CD4-positive, alpha-beta T cell treated with Interleukin-6 at 100 ng/mL for 8 hours (primary cell): ENCODE data around the gene RAB12.
"Not testable (repeated sequence)": the region's sequence is repeated elsewhere in the genome, so short reads cannot be mapped to it uniquely, and the experiment has no call there.

ENCODE experiments used
- DNase-seq: peaks from one replicate; pipeline ENCODE4 v3.0.0-alpha.2; 2020; ENCODE audit warnings: mixed read lengths, low spot score

The RAB12 gene

GRCh38 chr18:8611916-8612576 lies 2.8 kb downstream of the RAB12 start:
- no peak for DNase-seq

DNA sequence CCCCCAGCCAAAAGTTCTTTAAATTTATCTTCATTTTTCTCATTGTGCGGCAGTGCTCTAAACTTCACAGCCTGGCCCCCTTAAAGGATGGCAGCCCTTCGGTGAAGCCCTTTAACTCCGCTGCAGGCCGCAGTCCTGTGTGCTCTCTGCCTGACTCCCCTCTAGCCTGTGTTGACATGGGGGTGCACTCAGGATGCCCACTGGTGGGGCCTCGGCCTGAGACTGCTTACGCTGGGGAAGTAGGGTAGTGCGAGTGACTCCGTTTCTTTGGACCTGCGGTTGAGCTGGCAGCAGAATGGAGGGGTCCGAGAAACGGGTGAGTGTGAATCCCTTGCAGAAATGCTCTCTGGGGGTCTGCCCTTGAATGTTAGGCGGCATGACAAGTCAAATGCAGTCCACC lies 5.6 kb downstream of the RAB12 start:
- no peak for DNase-seq

DNA sequence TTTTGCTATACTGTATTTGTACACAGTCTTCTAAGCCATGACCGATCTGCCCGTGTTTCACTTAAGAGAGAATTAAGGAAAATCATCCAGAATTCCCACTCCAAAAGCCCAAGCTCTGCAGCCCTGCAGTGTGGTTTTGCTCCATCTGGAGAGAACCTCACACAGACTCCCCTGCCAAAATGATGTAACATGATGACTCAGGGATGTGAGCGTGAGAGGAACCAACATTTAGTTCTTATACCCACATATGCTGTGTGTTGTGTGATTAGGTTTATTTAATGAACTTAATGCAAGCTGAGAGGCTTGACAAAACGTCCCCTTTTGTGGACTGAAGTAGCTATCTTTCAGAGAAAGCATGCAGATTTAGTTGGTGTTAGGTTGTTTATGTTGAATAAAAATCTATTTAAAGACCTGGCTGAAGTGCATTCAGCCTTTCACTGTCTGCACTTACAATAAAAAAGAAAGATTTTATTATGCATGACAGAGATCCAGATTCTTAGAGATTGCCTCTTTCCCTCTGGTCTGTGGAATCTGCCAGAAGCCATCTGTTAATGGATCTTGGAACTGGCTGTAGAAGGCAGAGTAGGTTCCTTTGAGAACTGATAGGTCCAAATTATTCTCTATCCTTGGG lies 6.3 kb downstream of the RAB12 start:
- DNase-seq, result no peak

DNA sequence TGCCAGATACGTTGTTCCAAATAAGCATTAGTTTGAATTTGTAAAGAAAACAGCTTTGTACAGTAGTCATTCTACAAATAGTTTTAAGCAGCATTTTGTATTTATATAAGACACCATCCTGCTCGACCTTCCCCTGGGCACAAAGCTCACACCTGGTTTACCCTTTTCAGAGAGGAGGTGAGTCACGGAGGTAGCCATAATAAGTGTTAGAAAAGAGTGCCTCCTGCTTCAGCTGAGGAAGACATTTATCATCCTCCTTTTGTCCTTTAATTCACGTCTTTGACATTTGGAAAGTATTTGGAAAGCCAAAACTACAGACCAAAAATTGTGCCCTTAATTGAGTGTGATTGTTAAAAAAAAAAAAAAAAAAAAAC lies 6.8 kb downstream of the RAB12 start:
- DNase-seq, result no peak

GRCh38 chr18:8617907-8618306 lies 8.7 kb downstream of the RAB12 start:
- DNase-seq, result no peak

DNA sequence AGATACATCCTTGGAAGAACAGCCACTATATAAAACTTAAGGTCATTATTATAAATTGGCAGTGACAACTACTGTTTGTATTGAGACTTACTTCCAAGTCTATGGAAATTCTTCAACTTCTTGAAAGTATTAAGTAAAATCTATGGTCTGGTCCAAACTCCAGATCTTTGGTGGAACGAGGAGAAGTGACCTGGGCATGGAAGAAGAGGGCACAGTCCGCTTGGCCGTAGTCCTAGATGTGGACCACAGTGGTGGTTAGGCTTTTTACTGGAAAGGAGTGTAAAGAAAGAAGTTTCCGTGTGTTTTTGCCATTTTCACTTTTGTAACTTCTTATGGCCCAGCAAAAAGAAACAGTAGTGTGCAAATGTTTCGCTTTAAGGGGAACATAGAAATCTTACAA lies 9.8 kb downstream of the RAB12 start:
- DNase-seq, result no peak

DNA sequence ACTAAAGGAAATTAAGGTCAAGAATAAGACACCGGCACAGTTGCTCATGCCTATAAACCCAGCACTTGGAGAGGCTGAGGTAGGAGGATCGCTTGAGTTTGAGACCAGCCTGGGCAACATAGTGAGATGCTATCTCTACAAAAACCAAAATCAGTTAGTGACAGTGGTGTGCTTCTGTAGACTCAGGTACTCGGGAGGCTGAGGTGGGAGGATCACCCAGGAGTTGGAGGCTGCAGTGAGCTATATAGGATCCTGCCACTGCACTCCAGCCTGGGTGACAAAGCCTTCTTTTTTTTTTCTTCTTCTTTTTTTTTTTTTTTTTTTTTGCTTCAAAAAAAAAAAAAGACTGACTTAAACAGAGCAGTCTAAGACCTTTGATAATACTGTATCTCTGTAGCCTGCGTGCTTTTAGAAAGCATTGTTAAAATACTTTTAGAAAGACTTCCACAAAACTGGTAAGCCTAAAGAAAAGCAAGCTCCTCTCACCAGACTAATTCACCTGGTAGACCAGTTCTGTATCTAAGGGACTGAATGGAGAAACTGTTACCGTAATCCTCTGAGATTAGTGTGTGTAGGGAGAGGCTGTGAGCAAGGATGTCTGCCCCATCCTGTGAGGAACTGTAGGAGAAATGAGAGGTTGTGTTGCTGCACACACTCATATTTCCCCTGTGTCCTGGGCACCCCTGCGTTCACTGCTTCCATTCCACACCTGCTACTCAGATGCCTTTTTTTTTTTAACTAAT lies 10.8 kb downstream of the RAB12 start:
- DNase-seq, result no peak

- DNase-seq, result no peak
Observed at GRCh38 chr18:8620845-8621244, 11.6 kb downstream of the RAB12 start.

- not testable (repeated sequence) for DNase-seq
Observed at GRCh38 chr18:8622625-8623024, 13.4 kb downstream of the RAB12 start.

DNA sequence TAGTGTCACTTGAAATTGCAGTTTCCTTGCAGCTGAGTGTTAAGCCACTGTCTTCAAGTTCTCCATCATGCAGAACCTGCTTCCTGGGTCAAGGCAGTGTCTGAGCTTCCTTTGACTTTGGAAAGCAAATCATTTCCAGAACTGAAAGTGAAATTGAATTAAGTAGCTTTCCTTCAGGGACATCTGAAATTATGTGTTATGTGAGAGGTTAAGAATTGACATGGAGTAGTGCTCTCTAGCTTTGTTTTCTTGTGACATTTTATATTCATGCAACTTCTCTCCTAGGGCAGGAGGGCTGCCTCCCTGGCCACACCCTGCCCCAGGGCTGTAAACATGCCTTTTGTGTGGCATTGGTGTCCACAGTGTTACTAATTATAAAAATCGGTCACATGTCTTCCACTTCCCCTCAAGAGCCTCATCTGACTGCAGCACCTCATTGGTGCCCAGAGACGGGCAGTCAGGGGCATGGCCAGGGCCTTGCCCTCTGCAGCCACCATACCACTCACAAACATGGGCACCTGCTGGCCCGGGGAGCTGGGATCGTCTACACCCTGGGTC lies 14.4 kb downstream of the RAB12 start:
- no peak for DNase-seq

DNA sequence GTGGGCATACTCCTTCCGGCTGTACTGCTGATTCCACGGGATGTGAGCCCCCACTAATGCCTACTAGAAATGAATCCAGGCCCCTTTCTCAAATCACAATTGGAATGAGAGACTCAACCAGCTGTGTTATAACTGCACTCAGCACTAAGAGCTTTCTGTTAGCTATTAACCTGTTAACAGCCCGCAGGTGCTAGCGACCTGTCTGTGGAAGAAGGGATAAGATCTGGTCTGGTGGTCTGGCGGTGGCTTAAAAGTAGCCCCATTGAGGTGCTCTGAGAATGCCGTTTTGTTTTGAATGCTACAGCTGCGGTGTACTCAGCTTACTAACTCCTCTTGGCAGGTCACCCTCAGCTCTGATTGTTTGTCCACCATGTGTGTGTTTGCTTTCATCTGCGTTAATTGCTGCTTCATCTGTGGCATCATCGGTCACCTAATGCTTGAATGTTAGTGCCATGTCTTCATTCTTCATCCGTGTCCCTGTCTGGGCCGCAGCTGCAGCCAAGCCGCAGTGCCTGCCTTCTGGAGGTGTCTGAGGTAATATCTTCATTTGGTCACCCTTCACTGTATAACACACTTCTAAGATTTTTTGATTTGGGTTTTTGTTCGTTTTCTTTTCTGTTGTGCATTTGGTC lies 16.3 kb downstream of the RAB12 start:
- DNase-seq, result no peak

- DNase-seq, result no peak
Observed at GRCh38 chr18:8626414-8627106, 17.3 kb downstream of the RAB12 start.

- no peak for DNase-seq
Observed at GRCh38 chr18:8627107-8627472, 17.9 kb downstream of the RAB12 start.

- no peak for DNase-seq
Observed at GRCh38 chr18:8627540-8627939, 18.3 kb downstream of the RAB12 start.

DNA sequence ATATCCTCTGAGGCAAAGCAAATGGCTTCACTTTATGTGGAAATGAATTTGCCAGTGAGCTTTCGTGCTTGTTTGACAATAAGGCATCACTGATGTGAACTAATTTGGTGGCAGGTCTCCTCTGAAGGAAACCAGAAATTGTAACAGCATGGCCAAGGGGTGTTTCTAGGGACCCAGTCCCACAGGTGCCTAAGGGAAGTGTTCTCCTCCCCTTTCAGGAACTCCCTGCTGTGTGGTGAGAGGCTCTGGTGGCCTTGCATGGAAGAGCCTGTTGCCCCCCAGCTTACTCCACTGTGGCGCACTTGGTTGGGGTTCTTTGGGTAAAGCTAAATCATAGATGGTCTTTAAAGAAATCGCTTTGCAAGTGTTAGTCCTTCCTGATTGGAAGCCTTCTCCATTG lies 20.4 kb downstream of the RAB12 start:
- DNase-seq, result no peak

GRCh38 chr18:8630546-8630945 lies 21.3 kb downstream of the RAB12 start:
- DNase-seq, result no peak

GRCh38 chr18:8631265-8631664 lies 22.0 kb downstream of the RAB12 start:
- no peak for DNase-seq

- DNase-seq, result no peak
Observed at GRCh38 chr18:8632386-8632785, 23.1 kb downstream of the RAB12 start.

GRCh38 chr18:8634508-8634907 lies 25.3 kb downstream of the RAB12 start:
- DNase-seq, result no peak

- DNase-seq, result no peak
Observed at GRCh38 chr18:8635087-8635486, 25.9 kb downstream of the RAB12 start.

- DNase-seq, result no peak
Observed at GRCh38 chr18:8639762-8640161, 30.5 kb downstream of the RAB12 start.

DNA sequence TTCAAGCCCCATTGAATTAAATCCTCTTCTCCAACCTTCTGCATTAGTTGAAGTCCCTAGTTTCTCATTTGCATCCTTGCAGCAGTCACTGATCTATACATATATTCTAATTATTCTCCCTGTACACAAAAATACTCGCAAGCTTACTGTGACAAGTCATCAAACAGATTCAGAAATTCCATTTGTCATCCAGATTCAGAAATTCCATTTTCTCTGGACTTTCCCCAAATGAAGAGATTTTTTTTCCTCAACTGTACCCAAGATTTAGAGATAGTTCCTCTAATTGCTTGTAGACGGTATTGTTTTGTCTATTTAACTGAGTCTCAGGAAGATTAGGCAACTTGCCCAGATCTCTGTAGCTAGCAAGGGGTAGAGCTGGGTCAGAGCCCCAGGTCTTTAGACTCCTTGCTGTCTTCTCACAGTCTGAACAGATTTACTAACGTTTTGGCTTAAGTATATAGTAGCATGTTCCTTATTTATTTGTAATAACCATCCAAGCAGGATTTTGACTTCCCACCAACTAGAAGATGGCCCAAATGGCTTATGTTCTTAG lies 34.2 kb downstream of the RAB12 start:
- DNase-seq, result no peak
